ENCODE data around the gene COL12A1.

The COL12A1 gene

GRCh38 chr6:75118925-75119515 is 86.8 kb downstream of the COL12A1 start:
- TF ChIP-seq CTCF (IDR thresholded peaks at IDR 0.05; ENCODE audit: borderline replicate concordance, extremely low read depth, low read length, poor library complexity, severe bottlenecking) (no peak), EZH2 (IDR thresholded peaks at IDR 0.05; ENCODE audit: borderline replicate concordance, low read depth, low read length, severe bottlenecking) (no peak)
- Histone ChIP-seq H3K4me3 (ENCODE audit: low read depth in 1 of 2, low read length in 2 of 2) (no peak overlapping the region), H3K4me1 (ENCODE audit: insufficient read depth, low read length) (no peaks in the 10 kb centered on the region), H3K9ac (ENCODE audit: low read depth, low read length) (no peak overlapping the region), H3K36me3 (ENCODE audit: insufficient read depth, low read length) (no peaks in the 10 kb centered on the region), H3K9me3 (ENCODE audit: insufficient read depth, low read length, severe bottlenecking) (no peaks in the 10 kb centered on the region), H4K20me1 (ENCODE audit: insufficient read depth, low read length) (no peaks in the 10 kb centered on the region), H2AFZ (ENCODE audit: low read depth, low read length) (no peak overlapping the region), H3K27me3 (ENCODE audit: insufficient read depth, low read length, poor library complexity) (no peaks in the 10 kb centered on the region), H3K27ac (ENCODE audit: low read length) (no peak overlapping the region), H3K4me2 (ENCODE audit: insufficient read depth, low read length) (no peak overlapping the region), H3K79me2 (ENCODE audit: insufficient read depth, low read length) (no peaks in the 10 kb centered on the region)
- DNase-seq (no peak), ATAC-seq (ENCODE audit: insufficient read depth, low read depth) (no peak)

GRCh38 chr6:75117701-75118100 is 88.2 kb downstream of the COL12A1 start:
- TF ChIP-seq CTCF (IDR thresholded peaks at IDR 0.05; ENCODE audit: borderline replicate concordance, extremely low read depth, low read length, poor library complexity, severe bottlenecking) = no peak
- no peaks in the 10 kb centered on the region for H4K20me1 ChIP-seq (ENCODE audit: insufficient read depth, low read length)

GRCh38 chr6:75116946-75117345 is 88.9 kb downstream of the COL12A1 start:
- no peak overlapping the region for H2AFZ ChIP-seq (ENCODE audit: low read depth, low read length)
- H3K4me2 ChIP-seq (ENCODE audit: insufficient read depth, low read length) = no peak overlapping the region
- H3K9ac ChIP-seq (ENCODE audit: low read depth, low read length) = no peak overlapping the region
- TF ChIP-seq EZH2 (IDR thresholded peaks at IDR 0.05; ENCODE audit: borderline replicate concordance, low read depth, low read length, severe bottlenecking) (no peak), CTCF (IDR thresholded peaks at IDR 0.05; ENCODE audit: borderline replicate concordance, extremely low read depth, low read length, poor library complexity, severe bottlenecking) (no peak)
- H3K27ac ChIP-seq (ENCODE audit: low read length) = no peak overlapping the region
- ATAC-seq (ENCODE audit: insufficient read depth, low read depth) (no peak), DNase-seq (no peak)
- H4K20me1 ChIP-seq (ENCODE audit: insufficient read depth, low read length) = no peaks in the 10 kb centered on the region
- no peaks in the 10 kb centered on the region for H3K79me2 ChIP-seq (ENCODE audit: insufficient read depth, low read length)
- no peaks in the 10 kb centered on the region for H3K36me3 ChIP-seq (ENCODE audit: insufficient read depth, low read length)
- no peaks in the 10 kb centered on the region for H3K27me3 ChIP-seq (ENCODE audit: insufficient read depth, low read length, poor library complexity)
- no peak overlapping the region for H3K4me3 ChIP-seq (ENCODE audit: low read depth in 1 of 2, low read length in 2 of 2)
- H3K9me3 ChIP-seq (ENCODE audit: insufficient read depth, low read length, severe bottlenecking) = no peaks in the 10 kb centered on the region
- H3K4me1 ChIP-seq (ENCODE audit: insufficient read depth, low read length) = no peaks in the 10 kb centered on the region

More at GRCh38 chr6:75117701-75118100, 88.2 kb downstream of the COL12A1 start:
- H3K4me2 ChIP-seq (ENCODE audit: insufficient read depth, low read length) = no peak overlapping the region
- H3K36me3 ChIP-seq (ENCODE audit: insufficient read depth, low read length) = no peaks in the 10 kb centered on the region
- no peaks in the 10 kb centered on the region for H3K9me3 ChIP-seq (ENCODE audit: insufficient read depth, low read length, severe bottlenecking)
- H3K9ac ChIP-seq (ENCODE audit: low read depth, low read length) = no peak overlapping the region
- H2AFZ ChIP-seq (ENCODE audit: low read depth, low read length) = no peak overlapping the region
- H3K27ac ChIP-seq (ENCODE audit: low read length) = no peak overlapping the region
- no peak for ATAC-seq (ENCODE audit: insufficient read depth, low read depth)
- DNase-seq = no peak
- no peaks in the 10 kb centered on the region for H3K79me2 ChIP-seq (ENCODE audit: insufficient read depth, low read length)
- H3K27me3 ChIP-seq (ENCODE audit: insufficient read depth, low read length, poor library complexity) = no peaks in the 10 kb centered on the region
- no peak overlapping the region for H3K4me3 ChIP-seq (ENCODE audit: low read depth in 1 of 2, low read length in 2 of 2)
- no peaks in the 10 kb centered on the region for H3K4me1 ChIP-seq (ENCODE audit: insufficient read depth, low read length)

GRCh38 chr6:75115481-75115880 is 90.4 kb downstream of the COL12A1 start:
- H3K9ac ChIP-seq (ENCODE audit: low read depth, low read length) = no peak overlapping the region
- TF ChIP-seq EZH2 (IDR thresholded peaks at IDR 0.05; ENCODE audit: borderline replicate concordance, low read depth, low read length, severe bottlenecking) (no peak), CTCF (IDR thresholded peaks at IDR 0.05; ENCODE audit: borderline replicate concordance, extremely low read depth, low read length, poor library complexity, severe bottlenecking) (no peak)
- H2AFZ ChIP-seq (ENCODE audit: low read depth, low read length) = no peak overlapping the region
- no peaks in the 10 kb centered on the region for H3K36me3 ChIP-seq (ENCODE audit: insufficient read depth, low read length)
- no peaks in the 10 kb centered on the region for H3K9me3 ChIP-seq (ENCODE audit: insufficient read depth, low read length, severe bottlenecking)
- no peak for DNase-seq
- H4K20me1 ChIP-seq (ENCODE audit: insufficient read depth, low read length) = no peaks in the 10 kb centered on the region
- no peak overlapping the region for H3K4me3 ChIP-seq (ENCODE audit: low read depth in 1 of 2, low read length in 2 of 2)
- H3K79me2 ChIP-seq (ENCODE audit: insufficient read depth, low read length) = no peaks in the 10 kb centered on the region
- no peaks in the 10 kb centered on the region for H3K4me1 ChIP-seq (ENCODE audit: insufficient read depth, low read length)
- no peak overlapping the region for H3K27ac ChIP-seq (ENCODE audit: low read length)
- no peak for ATAC-seq (ENCODE audit: insufficient read depth, low read depth)
- H3K27me3 ChIP-seq (ENCODE audit: insufficient read depth, low read length, poor library complexity) = no peaks in the 10 kb centered on the region
- no peak overlapping the region for H3K4me2 ChIP-seq (ENCODE audit: insufficient read depth, low read length)
